Limb (tissue), 2 donors: ENCODE data around the gene GIT1.

Experiments
- DNase-seq, 2 donors: peaks; one replicate each; pipeline ENCODE4 v3.0.0-alpha.2; 2016; ENCODE audit errors: extremely low spot score in 2 of 2

GIT1 gene

DNA sequence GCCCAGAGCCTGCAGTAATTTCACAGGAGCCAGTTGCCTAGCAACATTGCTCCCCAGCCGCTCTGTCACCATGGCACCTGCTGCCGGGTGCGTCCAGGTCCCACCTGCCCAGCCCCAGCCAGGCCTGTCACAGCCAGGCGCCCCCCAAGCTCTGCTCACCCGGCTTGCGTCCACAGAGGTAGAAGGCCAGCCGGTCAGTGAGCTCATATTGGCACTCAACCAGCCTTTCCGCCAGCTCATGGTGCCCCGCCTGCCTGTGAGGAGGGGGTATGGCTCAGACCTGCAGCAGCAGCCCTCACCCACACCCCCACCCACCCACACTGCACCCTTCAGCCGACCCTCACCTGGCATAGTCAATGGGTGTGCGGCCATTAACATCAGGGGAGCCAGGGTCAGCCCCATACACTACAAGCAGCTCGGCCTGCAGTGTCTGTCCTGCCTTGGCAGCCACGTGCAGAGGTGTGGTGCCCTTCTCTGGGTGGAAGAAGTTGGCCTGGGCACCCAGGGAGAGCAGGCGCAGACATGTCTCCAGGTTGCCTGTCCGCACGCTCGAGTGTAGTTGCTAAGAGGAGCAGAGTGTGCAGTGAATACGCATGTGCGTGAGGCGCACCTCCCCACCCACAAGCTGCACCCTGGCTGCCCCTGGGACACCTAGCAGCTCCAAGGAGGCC, 7.7 kb downstream of the GIT1 start:
- DNase-seq = no peak

DNA sequence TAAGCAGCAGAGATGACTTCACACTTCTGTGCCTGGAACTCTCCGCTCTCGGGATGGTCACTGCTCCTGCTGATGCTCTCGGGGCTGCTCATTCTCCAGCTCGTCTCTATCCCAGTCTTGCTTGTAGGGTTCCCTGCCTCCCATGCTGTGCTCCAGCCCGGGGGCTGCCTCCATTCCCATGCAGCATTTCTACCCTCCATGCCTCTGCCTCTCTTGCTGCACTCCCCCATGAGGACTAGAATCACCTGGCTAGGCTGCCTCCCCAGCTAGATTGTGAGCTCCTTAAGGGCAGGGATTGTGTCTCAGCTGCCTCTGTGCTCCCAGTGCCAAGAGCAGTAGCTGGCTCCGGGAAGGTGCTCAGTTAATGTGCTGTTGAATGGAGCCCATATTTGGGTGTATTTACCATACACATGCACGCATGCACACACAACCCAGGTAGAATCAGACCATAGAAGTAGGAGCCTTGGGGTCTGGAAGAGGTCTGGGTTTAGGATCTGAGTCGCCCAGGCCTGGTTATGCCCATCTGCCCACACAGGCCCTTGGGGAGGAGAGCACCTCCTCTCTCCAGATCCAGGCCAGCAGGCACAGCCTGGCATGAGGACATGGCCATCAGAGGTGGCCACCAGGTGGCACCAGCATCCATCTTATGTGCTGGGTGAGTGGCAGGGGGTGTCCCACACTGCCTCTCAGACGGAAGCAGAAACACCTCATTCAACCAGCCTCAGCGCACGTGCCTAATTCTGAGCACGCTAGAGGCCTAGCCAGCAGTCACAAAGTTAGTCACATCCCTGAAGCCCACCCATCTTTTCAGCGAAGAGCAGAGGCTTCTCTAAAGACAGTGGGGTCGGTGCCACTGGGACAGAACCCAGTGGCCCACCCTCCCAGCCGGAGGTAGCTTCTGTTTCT, 9.3 kb downstream of the GIT1 start:
- DNase-seq = peak in 1 of 2 donors; percentile 86

DNA sequence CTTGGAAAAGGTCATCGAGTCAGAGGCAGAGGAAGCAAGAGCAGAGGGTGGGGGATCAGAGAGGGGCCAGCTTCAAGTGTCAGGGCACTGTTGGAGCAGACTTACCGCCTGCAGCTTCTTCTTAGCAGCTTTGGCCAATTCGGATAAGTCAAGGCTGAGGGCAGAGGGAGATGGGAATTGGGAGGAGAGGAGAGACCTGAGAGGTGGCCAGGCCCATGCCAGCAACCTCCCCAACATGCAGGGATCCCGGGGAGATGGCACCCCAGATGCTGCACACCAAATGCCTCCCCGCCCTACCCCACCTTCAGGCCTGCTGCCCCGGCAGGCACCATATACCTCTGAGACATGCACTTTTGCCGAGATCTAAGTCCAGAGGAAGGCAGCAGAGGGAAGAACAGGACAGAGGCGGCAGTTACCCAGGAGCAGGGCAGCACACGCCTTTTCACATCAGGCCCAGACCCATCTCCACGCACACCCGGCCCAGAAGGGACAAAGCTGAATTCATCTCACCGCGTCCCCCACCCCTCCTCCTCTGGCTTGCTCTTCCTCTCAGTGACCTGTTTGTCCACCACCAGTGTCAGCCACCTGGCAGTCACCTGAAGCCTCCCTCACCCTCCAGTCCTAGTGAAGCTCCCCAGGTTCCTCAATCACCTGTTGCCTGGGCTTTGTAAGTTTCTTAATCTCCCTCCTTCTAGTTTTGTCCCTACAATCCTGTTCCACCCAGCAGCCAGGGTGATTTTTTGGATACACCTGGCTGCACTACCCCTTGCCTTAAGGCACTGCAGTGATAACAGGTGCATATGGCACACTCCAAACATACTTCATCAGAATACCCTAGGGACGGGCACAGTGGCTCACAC, 10.6 kb downstream of the GIT1 start:
- no peak for DNase-seq

DNA sequence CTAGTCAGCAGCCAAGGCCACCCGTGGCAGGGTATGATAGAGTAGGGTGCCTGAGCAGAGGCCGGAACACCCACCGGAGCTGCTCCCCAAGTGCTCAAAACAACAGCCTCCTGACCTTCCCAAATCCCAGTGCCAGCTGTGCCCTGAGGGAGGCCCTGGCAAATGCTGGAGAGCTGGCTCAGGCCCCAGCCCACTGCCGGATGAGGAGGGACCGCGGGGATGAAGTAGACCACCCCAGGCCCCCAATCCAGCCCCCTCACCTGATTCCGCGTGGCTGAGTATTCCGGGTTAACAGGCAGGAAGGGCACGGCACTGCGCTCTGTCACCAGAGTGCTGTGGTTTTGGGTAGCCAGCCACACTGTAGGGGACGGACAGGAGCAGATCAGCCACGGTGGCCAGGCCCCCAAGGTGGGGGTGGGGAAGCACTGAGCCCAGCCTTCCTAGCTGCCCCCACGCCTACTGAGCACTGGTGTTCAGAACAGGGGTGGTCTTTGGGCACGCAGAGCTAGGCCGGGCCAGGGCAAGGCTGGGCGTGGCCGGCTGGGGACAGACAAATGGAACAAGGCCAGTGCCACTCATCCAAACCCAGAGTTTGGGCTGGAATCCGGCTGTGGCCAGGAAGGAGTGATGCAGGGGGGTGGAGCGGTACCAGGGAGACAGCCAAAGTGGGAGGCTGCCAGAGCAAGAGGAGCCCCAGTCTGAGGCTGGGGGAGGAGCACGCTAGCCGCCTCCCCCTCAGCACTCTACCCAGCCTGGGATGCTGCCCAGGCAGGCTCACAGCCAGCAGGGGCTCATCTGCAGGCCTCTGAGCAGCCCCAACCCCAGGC, 11.8 kb downstream of the GIT1 start:
- peak in 1 of 2 donors; percentile 52 for DNase-seq

DNA sequence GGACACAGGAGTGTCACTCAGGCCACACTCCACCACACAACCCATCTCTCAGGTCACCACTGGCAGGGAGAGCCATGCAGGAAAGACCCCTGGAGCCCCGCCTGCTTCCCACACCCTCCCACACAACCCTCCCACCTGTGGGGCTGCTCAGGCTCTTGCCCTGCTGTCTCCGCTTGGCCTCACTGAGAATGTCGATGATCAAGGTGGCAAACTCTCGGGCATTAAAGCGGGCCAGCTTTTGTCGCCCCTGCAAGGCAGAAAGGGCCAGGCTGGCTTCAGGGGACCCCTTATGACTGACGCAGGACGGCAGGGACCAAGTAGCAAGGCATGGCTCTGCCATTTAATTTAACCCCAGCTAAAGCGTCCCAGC, 12.5 kb downstream of the GIT1 start:
- DNase-seq = peak in 1 of 2 donors; percentile 24

DNA sequence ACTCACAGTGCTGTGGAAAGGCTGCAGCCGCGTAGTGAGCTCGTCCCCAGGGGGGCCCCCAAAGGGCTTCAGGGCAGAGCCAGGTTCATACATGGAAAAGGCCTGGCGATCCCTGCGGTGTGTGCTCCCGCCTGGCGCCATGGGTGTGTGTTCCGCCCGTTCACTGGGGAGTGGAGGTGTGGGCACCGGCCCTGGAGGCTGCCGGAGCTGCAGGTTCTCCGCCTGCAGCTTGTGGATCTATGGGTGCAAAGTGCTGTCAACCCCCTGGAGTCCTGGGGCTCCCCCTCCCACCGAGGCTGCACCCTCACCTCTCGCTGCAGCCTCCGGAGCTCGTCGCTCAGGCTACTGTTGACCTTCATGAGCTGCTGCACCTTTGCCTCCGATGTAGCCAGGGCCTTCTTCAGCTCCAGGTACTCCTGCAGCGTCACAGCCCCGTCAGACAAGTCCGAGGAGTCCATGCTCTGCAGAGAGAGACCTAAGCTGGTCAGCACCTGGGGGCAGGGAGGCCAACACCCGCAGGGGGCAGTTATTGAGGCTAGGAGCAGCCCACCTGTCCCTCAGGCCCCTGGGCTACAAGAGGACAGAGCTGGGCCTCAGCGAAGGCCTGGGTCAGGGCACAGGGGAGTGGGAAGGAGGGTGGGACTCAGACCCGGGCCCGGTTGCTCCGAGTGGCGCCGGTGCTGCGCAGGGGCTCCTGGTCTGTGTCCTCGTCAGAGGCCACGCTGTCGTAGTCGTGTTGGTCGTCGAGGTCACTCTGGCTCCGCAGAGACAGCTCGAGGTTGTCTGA, 13.0 kb downstream of the GIT1 start:
- peak in 1 of 2 donors; percentile 26 for DNase-seq

DNA sequence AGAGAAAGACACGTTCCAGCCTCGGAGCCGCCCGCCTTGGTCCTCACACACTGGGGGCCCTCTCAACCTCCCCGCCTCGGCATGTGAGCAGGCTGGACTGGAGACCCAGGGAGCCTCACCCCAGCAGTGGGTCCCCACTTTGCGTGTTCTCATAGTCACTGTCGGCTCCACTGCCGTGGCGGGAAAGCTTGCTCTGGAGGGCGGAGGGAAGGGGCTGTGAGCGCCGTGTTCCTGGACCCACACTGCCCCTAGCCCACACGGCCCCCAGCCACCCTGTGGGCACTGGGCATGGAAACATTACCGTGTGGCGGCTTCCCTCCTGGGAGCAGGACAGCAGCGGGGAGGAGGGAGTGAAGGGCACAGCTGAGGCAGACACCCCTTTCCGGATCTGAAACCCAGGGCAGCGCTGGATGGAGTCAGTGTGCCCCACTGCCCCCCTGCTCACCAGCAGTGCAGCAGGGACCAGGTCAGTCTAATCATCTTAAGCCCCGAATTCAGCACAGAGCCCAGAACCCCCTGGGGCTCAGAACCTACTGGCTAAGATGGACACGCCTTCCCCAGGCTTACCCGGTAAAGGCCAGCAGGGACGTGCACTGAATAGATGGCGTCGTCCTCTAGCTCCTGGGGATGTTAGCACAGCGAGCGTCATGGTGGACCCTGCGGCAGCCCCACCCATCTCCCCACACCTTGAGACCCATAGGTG, 13.8 kb downstream of the GIT1 start:
- DNase-seq = no peak

DNA sequence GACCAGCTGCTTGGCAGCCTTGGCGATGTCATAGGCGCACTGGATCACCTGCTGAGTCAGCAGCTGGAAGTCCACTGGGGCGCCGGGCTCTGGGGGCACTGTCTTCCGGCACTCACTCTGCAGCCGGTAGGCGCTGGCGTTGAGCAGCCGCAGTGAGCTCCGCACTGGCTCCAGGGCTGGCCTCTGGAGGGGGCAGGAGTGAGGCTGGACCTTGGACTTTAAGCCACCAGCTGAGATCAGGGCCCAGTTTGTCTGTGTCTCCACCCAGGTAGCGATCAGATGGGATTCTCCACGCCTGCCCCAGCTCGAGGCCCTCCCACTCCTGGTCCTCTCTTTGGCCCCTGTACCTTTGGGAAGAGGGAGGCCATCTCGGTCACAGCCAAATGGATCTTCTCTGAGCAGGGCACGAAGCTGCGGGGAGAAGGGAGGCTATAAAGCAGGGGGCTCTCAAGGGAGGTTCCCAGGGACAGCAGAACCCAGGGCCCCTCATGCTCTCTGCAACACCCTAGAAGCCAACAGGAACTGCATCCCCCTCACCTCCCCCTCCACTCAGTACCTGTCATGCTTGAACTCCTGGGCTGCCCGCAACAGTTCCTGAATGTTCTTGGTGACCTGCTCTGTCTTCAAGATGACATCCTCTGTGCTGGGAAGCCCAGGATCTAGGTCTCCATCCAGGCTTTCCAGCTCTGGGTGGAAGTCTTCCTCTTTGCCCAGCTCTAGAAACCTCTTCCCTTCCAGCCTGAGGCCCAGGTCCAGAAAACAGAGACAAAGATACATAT, 14.5 kb downstream of the GIT1 start:
- DNase-seq = peak in 1 of 2 donors; percentile 26

DNA sequence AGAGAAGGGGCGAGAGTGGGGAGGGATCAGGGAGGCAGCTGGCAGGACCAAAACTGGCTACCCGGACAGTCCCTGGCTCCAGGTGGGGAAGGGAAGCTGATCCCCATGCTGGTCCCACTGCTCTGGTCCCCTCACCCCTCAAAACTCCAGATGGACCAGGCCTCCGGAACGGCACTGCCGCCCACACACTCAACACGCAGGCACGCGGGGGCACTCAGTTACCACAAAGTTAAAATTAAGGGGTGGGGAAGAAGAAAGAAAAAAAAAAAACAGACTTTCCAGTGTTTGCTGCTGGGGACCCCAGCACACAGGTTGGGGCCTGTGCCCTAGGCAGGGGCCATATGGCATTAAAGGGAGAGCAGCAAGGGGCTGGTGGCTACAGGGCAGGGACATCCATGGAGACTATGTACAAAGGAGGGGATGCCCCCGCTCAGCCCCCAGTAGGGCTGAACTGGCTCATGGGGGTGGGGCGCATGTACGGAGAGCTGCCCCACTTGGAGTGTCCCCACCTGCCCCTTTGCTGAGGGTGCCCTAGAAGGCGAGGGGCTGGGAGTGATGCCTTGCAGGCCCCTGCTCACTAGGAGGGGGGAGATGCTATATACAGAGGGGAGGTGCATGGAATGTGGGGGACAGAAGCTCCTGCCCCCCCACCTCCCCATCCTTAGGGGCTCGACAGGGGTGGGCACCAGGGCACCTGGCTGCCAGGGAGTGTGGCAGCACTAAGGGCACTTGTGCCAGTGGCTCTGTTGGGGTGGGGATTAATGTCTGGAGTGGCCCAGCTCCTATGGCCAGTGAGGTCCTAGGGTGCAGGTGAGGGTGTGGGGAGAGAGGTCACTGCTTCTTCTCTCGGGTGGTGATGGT, 15.3 kb downstream of the GIT1 start:
- DNase-seq = peak in 1 of 2 donors; percentile 29

DNA sequence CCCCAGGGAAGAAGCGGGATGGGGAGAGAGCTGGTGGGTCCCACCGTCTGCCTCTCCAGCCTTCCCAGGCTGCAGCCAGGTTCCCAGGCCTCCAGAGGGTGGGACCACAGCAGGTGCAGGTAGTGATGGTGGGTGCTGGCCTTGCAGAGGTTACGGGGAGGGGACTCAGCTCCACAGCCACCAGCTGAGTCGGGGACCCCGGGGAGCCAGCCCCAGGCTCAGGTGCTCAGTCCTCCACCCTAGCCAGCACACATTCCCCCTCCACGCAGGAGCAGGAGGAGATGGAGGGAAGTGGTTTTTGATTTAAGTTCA, 15.9 kb downstream of the GIT1 start:
- peak in 1 of 2 donors; percentile 37 for DNase-seq

DNA sequence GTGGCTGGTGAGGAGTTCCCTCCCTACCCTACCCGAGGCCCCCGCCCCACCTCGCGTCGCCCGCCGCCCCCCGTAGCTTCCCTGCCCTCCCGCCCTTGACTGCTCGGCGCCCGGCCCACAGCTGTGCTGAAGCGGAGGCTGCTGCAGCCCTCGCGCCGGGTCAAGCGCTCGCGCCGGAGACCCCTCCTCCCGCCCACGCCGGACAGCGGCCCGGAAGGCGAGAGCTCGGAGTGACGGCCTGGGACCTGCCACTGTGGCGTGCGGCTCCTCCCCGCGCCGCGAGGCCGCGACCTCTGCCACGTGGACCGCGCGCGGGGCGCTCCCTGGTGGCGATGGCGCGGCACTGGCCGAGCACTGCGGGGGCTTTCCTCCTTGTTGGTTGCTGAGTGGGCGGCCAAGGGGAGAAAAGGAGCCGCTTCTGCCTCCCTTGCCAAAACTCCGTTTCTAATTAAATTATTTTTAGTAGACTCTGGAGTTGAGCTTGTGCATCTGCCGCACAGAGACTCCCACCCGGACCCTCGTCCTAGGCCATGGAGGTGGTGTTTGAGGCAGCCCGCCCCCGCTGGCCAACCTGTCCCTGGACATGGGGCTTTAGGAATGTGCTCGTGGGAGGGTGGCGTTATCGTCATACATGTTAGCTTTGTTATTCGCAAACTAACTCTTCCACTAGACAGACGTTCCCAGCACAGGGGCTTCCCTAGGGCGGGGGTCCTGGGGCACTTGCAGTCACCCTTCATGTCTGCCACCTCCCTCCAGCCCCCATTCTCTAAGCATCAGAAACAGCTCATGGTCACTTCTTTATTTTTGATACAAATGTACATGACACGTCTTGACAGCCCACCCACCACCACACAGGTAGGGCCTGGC, 16.5 kb downstream of the GIT1 start:
- DNase-seq = peak in 1 of 2 donors; percentile 79

DNA sequence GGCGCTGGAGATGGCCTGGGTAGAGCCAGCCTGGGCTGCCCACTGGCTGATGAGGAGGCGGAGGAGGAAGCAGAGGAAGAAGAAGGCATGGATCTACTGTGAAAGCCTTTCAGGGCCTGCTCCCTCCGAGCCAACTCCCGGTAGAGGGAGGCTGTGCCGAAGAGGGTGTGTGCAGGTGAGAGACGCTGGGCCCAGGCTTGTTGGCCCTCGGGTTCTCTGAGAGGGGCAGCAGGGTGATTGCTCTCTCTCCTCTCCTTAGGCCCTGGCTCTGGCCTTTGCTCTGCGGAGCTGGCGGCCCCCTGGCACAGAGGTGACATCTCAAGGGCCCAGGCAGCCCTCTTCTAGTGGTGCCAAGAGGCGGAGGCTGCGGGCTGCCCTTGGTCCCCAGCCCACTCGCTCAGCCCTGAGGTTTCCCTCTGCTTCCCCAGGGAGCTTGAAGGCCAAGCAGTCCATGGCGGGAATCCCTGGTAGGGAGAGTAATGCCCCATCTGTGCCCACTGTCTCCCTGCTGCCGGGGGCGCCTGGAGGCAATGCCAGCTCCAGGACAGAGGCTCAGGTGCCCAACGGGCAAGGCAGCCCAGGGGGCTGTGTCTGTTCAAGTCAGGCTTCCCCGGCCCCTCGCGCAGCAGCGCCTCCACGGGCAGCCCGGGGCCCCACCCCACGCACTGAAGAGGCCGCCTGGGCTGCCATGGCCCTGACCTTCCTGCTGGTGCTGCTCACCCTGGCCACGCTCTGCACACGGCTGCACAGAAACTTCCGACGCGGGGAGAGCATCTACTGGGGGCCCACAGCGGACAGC, 17.4 kb downstream of the GIT1 start:
- DNase-seq = peak in 1 of 2 donors; percentile 33

DNA sequence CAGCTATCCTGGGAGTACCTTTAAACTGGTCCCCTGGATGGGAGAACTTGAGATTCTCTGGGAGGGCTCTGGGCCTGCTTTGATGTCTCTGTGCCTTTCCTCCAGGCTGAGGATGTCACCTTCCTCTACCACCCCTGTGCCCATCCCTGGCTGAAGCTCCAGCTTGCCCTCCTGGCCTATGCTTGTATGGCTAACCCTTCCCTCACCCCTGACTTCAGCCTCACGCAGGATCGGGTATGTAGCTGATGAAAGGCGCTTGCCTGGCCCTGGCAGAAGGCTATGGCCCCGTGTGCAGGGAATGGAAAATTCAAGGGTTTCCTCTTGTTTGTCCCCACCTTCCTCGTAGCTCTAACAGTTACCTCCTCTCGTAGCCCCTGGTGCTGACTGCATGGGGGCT, 18.0 kb downstream of the GIT1 start:
- DNase-seq = no peak

DNA sequence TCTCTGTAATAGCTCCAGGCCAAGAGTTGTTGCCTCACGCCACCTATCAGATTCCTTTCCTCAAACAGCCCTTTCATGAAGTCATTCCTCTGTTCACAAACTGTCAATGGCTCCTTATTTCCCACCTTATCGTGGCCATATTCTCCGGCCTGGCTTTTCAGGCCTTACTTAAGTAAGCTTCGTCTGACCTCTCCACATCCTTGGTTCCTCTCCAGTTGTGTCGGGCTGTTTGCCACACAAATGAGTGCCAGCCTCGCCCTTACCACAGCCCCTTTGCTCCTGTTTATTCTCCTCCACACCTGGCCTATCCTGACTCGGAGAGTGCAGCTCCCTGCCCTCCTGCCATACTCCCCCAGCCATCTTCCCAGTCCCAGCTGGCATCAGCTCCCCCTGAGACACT, 18.9 kb downstream of the GIT1 start:
- DNase-seq = no peak

DNA sequence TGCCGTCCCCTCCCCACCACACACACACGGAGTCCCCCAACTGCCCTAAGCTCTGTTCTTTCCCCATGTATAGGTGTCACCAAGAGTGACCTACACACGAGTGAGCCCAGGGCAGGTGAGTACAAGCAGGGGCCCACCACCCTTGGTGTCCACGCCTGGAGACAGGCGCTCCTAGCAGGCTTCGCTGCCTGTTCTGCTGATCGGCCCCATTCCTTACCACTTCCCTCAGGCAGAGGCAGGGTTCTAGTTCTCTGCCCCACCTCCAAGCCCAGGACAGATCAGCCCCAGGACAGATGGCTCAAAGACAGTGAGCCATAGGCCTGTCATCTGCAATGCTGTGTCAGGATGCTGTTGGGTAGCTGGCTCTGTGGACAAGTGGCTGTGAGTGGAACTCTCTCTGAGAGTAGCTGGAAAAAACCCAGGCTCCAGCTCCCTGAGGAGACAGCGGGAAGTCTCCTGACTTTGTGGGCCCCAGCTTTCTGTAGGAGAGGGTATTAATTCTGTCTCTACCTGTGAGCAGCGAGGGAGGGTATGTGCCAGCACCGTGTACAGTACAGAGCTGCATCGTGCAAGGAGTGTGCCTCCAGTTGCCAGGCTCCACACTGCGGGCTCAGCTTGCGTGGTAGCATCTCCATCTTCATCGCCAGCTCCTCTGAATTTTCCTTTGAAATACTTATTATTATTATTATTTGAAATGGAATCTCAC, 20.1 kb downstream of the GIT1 start:
- peak in 1 of 2 donors; percentile 27 for DNase-seq
